ELR (cell line): ENCODE data around the gene RBM10.

Experiments
- DNase-seq: peaks from one replicate; pipeline ENCODE4 v3.0.0-alpha.2; 2015; ENCODE audit warnings: low read depth

RBM10 gene

DNA sequence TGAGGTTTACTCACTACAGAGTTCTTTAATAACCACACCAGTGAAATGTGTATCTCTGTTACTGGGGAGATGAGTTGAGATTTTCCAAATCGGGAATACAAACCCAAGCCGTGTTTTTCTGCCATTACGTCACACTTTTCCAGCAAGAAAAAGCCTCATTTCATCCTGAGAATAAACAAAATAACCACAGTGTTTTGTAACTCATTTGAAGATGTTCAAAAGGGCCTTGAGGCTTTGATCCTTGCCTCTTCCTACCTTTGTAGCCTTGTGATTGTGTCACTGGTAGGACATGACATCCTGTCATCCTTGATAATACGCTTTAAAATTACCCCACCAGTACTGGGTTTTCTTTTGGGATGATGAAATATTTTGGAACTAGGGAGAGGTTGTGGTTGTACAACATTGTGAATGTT, 90.7 kb downstream of the RBM10 start:
- DNase-seq = no peak
